H9 (cell line): Measurements from ENCODE around the gene PDIA6. TPM values are rescaled to one million over a fixed set of nuclear protein-coding genes. Genes with fewer than 3 reads are reported as not detected.

Source experiments
- DNase-seq: peaks from one replicate; pipeline ENCODE4 v3.0.0-alpha.2; 2017
- H2AFZ ChIP-seq: one replicate; pipeline ENCODE4 v1.6.1; 2013; ENCODE audit warnings: mild to moderate bottlenecking, low read length, control low read depth, moderate library complexity
- H2AK5ac ChIP-seq: 2 replicates; pipeline ENCODE4 v1.6.1; 2013; ENCODE audit warnings: low read length, control low read depth, mixed read lengths; ENCODE audit not compliant: insufficient read length
- H2BK120ac ChIP-seq: one replicate; pipeline ENCODE4 v1.6.1; 2013; ENCODE audit warnings: low read depth, mild to moderate bottlenecking, low read length, control low read depth, inconsistent platforms; ENCODE audit not compliant: poor library complexity, severe bottlenecking
- H2BK12ac ChIP-seq: 2 replicates; pipeline ENCODE4 v1.6.1; 2013; ENCODE audit warnings: low read length, control low read depth, mixed read lengths, low read depth; ENCODE audit not compliant: insufficient read length
- H2BK15ac ChIP-seq: 2 replicates; pipeline ENCODE4 v1.6.1; 2013; ENCODE audit warnings: low read depth, low read length, control low read depth
- H2BK20ac ChIP-seq: one replicate; pipeline ENCODE4 v1.6.1; 2013; ENCODE audit warnings: low read depth, mild to moderate bottlenecking, low read length, control low read depth, inconsistent platforms; ENCODE audit not compliant: poor library complexity, severe bottlenecking
- H2BK5ac ChIP-seq: 2 replicates; pipeline ENCODE4 v1.6.1; 2013; ENCODE audit warnings: low read length, control low read depth, mixed read lengths; ENCODE audit not compliant: insufficient read length
- H3K14ac ChIP-seq: 2 replicates; pipeline ENCODE4 v1.6.1; 2013; ENCODE audit warnings: low read length, control low read depth; ENCODE audit not compliant: insufficient read depth
- H3K18ac ChIP-seq: 2 replicates; pipeline ENCODE4 v1.6.1; 2013; ENCODE audit warnings: low read depth, mild to moderate bottlenecking, mixed read lengths, low read length, control low read depth; ENCODE audit not compliant: insufficient read length
- H3K23ac ChIP-seq: 2 replicates; pipeline ENCODE4 v1.6.1; 2013; ENCODE audit warnings: low read length, control low read depth, mixed read lengths, low read depth; ENCODE audit not compliant: insufficient read length
- H3K23me2 ChIP-seq: 2 replicates; pipeline ENCODE4 v1.6.1; 2013; ENCODE audit warnings: low read depth, mild to moderate bottlenecking, mixed read lengths, low read length, control low read depth; ENCODE audit not compliant: insufficient read length, poor library complexity, severe bottlenecking
- H3K27ac ChIP-seq: 2 replicates; pipeline ENCODE4 v1.5.1; 2013; ENCODE audit warnings: low read length, control low read depth, mixed read lengths, low read depth; ENCODE audit not compliant: insufficient read length
- H3K27me3 ChIP-seq: 2 replicates; pipeline ENCODE4 v1.6.1; 2013; ENCODE audit warnings: low read length, control low read depth, inconsistent platforms; ENCODE audit not compliant: insufficient read depth
- H3K4ac ChIP-seq: 2 replicates; pipeline ENCODE4 v1.6.1; 2013; ENCODE audit warnings: low read depth, mild to moderate bottlenecking, control low read depth, inconsistent platforms, low read length, moderate library complexity
- H3K4me1 ChIP-seq: 2 replicates; pipeline ENCODE4 v1.6.1; 2013; ENCODE audit warnings: low read length, control low read depth, inconsistent platforms; ENCODE audit not compliant: insufficient read depth
- H3K4me2 ChIP-seq: 2 replicates; pipeline ENCODE4 v1.6.1; 2013; ENCODE audit warnings: low read length, control low read depth, mixed read lengths; ENCODE audit not compliant: insufficient read length, insufficient read depth
- H3K56ac ChIP-seq: 2 replicates; pipeline ENCODE4 v1.6.1; 2013; ENCODE audit warnings: low read depth, mild to moderate bottlenecking, mixed read lengths, low read length, control low read depth; ENCODE audit not compliant: insufficient read length
- H3K79me1 ChIP-seq: 2 replicates; pipeline ENCODE4 v1.6.1; 2013; ENCODE audit warnings: low read depth, mild to moderate bottlenecking, moderate library complexity, low read length, control low read depth, inconsistent platforms; ENCODE audit not compliant: insufficient read depth, poor library complexity, severe bottlenecking
- H3K79me2 ChIP-seq: 2 replicates; pipeline ENCODE4 v1.6.1; 2013; ENCODE audit warnings: low read length, control low read depth, inconsistent platforms; ENCODE audit not compliant: insufficient read depth
- H3K9ac ChIP-seq: 2 replicates; pipeline ENCODE4 v1.6.1; 2013; ENCODE audit warnings: low read length, control low read depth, mixed read lengths; ENCODE audit not compliant: insufficient read length; ENCODE audit errors: extremely low read depth
- H3K9me3 ChIP-seq: one replicate; pipeline ENCODE4 v1.6.1; 2013; ENCODE audit warnings: low read depth, low read length, inconsistent platforms; ENCODE audit not compliant: control insufficient read depth
- H3T11ph ChIP-seq: one replicate; pipeline ENCODE4 v1.6.1; 2013; ENCODE audit warnings: mild to moderate bottlenecking, low read length, control low read depth, inconsistent platforms
- H4K20me1 ChIP-seq: one replicate; pipeline ENCODE4 v1.6.1; 2013; ENCODE audit not compliant: control insufficient read depth, insufficient read length, insufficient read depth
- H4K5ac ChIP-seq: 2 replicates; pipeline ENCODE4 v1.6.1; 2013; ENCODE audit warnings: low read depth, mild to moderate bottlenecking, mixed read lengths, low read length, control low read depth; ENCODE audit not compliant: insufficient read length
- H4K8ac ChIP-seq: replicated peaks from 2 replicates; pipeline ENCODE4 v1.6.1; 2013; ENCODE audit warnings: low read length, control low read depth, mixed read lengths, low read depth; ENCODE audit not compliant: insufficient read length
- H4K91ac ChIP-seq: 2 replicates; pipeline ENCODE4 v1.6.1; 2013; ENCODE audit warnings: low read depth, mild to moderate bottlenecking, moderate library complexity, mixed read lengths, low read length, control low read depth; ENCODE audit not compliant: insufficient read length
- H3K27ac Mint-ChIP-seq, 3 experiments: 2 replicates in 2 of 3; 3 replicates in 1 of 3; pipeline ENCODE4 v1.8.0; 2020 to 2021; ENCODE audit warnings: mixed read lengths in 3 of 3, mild to moderate bottlenecking in 1 of 3, moderate library complexity in 1 of 3
- H3K27me3 Mint-ChIP-seq: 2 replicates; pipeline ENCODE4 v1.8.0; 2021; ENCODE audit warnings: low read depth, mild to moderate bottlenecking, moderate library complexity, mixed read lengths
- H3K36me3 Mint-ChIP-seq, 3 experiments: 2 replicates in 2 of 3; 3 replicates in 1 of 3; pipeline ENCODE4 v1.8.0; 2020 to 2021; ENCODE audit warnings: low read depth in 3 of 3, mixed read lengths in 3 of 3; ENCODE audit not compliant: insufficient read depth in 1 of 3
- H3K4me1 Mint-ChIP-seq, 2 experiments: 2 replicates each; pipeline ENCODE4 v1.8.0; 2020; ENCODE audit warnings: mixed read lengths in 2 of 2
- H3K4me3 Mint-ChIP-seq, 2 experiments: 2 replicates in 1 of 2; 3 replicates in 1 of 2; pipeline ENCODE4 v1.8.0; 2020 to 2021; ENCODE audit warnings: mild to moderate bottlenecking in 2 of 2, mixed read lengths in 2 of 2, moderate library complexity in 1 of 2
- H3K9me3 Mint-ChIP-seq, 2 experiments: 2 replicates in 1 of 2; 3 replicates in 1 of 2; pipeline ENCODE4 v1.8.0; 2020; ENCODE audit warnings: mild to moderate bottlenecking in 2 of 2, mixed read lengths in 2 of 2, moderate library complexity in 1 of 2
- CTCF ChIP-seq: fragments of 200-600 bp; sonication (generic); conservative IDR thresholded peaks from 3 replicates; pipeline ENCODE4 v1.8.0; 2021; ENCODE audit warnings: antibody characterized with exemption, mild to moderate bottlenecking
- WGBS: extraction: QIAGEN DNeasy Blood & Tissue Kit; methylation state at CpG from one replicate; pipeline ENCODE4 v1.1.7; 2013; ENCODE audit warnings: missing lambda C conversion rate, low lambda C conversion rate, mixed read lengths; ENCODE audit not compliant: insufficient read length; ENCODE audit errors: extremely low coverage; 5-methylcytosine and 5-hydroxymethylcytosine counted together
- total RNA-seq: library from RNA; stranded (reverse); gene quantifications from 2 replicates; pipeline ENCODE4 v1.2.1, GENCODE V29; 2021

The PDIA6 gene
- total RNA-seq, 1 experiment from 2014 or later, result 301 TPM

DNA sequence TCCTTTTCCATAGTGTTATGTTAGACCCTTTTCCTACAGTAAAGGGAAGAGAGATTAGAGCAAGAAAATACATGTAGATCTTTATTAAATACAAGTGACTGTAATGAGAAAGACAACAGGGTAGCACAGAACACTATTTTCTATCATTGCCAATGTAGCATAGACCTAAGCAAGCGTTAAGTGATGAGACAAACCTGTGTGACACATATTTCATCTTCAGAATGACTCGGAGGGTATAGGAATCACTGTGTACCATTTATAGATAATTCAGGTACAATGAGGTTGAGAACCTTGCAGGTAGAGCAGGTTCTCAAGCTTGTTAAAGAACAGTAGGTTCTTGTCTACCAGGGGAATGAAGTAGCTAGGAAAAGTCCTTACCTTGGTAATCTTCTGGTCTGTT is 15.9 kb downstream of the PDIA6 start:
- Histone ChIP-seq H3K18ac (no peak overlapping the region), H3K9me3 (no peaks in the 10 kb centered on the region), H3K4me2 (no peak overlapping the region), H2BK12ac (no peak overlapping the region), H3K4me1 (no peaks in the 10 kb centered on the region), H2BK15ac (no peak overlapping the region), H3K79me1 (peaks cover 3% of the 10 kb centered on the region), H4K91ac (no peak overlapping the region), H2AFZ (no peak overlapping the region), H2BK20ac (no peak overlapping the region), H2BK5ac (no peak overlapping the region), H4K8ac (no peak overlapping the region), H3K56ac (no peak overlapping the region), H3T11ph (no peak overlapping the region), H2BK120ac (no peak overlapping the region), H3K23ac (no peak overlapping the region), H3K27ac (no peak overlapping the region), H3K79me2 (peaks cover 4% of the 10 kb centered on the region; the same call in 1 of the 2 replicates), H3K27me3 (no peaks in the 10 kb centered on the region), H2AK5ac (no peak overlapping the region), H4K5ac (no peak overlapping the region), H3K23me2 (no peaks in the 10 kb centered on the region), H4K20me1 (no peaks in the 10 kb centered on the region), H3K9ac (no peak overlapping the region), H3K4ac (no peak overlapping the region), H3K14ac (no peak overlapping the region)
- Mint-ChIP-seq H3K27ac (no peak overlapping the region), H3K4me3 (no peak overlapping the region), H3K27me3 (no peaks in the 10 kb centered on the region), H3K9me3 (no peaks in the 10 kb centered on the region; a peak in 1 of 5 replicates), H3K4me1 (peaks cover 4 to 7% of the 10 kb centered on the region in 2 experiments; a peak in 3 of 4 replicates), H3K36me3 (peaks cover 41 to 77% (median 72%) of the 10 kb centered on the region in 3 experiments)
- TF ChIP-seq CTCF, result no peak
- WGBS, result no CpG with 5 or more reads among the region's 2 CpGs
- DNase-seq, result no peak
